ENCODE measurements around the gene SMIM11. TPM values are rescaled to one million over a fixed set of nuclear protein-coding genes. Genes with fewer than 3 reads are reported as not detected.
"Not testable (repeated sequence)": the region's sequence is repeated elsewhere in the genome, so short reads cannot be mapped to it uniquely, and the experiment has no call there.

SMIM11 gene
- total RNA-seq = 1 to 10 TPM; 6.3 to 9.6 TPM
- long read RNA-seq, donor 1, partial matches to known transcripts = 0 of 1 reads
- long read RNA-seq, donor 1, other reads (novel, unspliced or antisense) = 0 of 1 reads
- long read RNA-seq, donor 2, partial matches to known transcripts = 0 of 9 reads
- long read RNA-seq, donor 2, other reads (novel, unspliced or antisense) = 5 of 9 reads

- DNase-seq (ENCODE audit: low spot score); intact Hi-C loops (cut with DNase I): not testable (repeated sequence)
These were observed at the start of gene SMIM11 for GRCh38 chr21:34374940-34375618. Gene SMIM11 (plus strand): TSS chr21:34375507. CDS start chr21:34379505, 3,998 bp downstream.

GRCh38 chr21:34330055-34330454, 45.3 kb upstream of the SMIM11 start:
- no peak for DNase-seq (ENCODE audit: low spot score)
- intact Hi-C loops (cut with DNase I) = no loop called here

GRCh38 chr21:34331726-34332125, 43.6 kb upstream of the SMIM11 start:
- intact Hi-C loops (cut with DNase I) = no loop called here

GRCh38 chr21:34332347-34332746, 43.0 kb upstream of the SMIM11 start:
- intact Hi-C loops (cut with DNase I) = no loop called here
- no peak for DNase-seq (ENCODE audit: low spot score)

More at GRCh38 chr21:34331726-34332125, 43.6 kb upstream of the SMIM11 start:
- no peak for DNase-seq (ENCODE audit: low spot score)

GRCh38 chr21:34333121-34333739, 42.1 kb upstream of the SMIM11 start:
- intact Hi-C loops (cut with DNase I) = no loop called here

GRCh38 chr21:34335316-34335715, 40.0 kb upstream of the SMIM11 start:
- no peak for DNase-seq (ENCODE audit: low spot score)
- intact Hi-C loops (cut with DNase I) = no loop called here

More at GRCh38 chr21:34333121-34333739, 42.1 kb upstream of the SMIM11 start:
- DNase-seq (ENCODE audit: low spot score) = no peak

- intact Hi-C loops (cut with DNase I) = no loop called here
- no peak for DNase-seq (ENCODE audit: low spot score)
These were observed 39.1 kb upstream of the SMIM11 start for GRCh38 chr21:34336245-34336644.

GRCh38 chr21:34336756-34337391, 38.4 kb upstream of the SMIM11 start:
- intact Hi-C loops (cut with DNase I) = no loop called here
- no peak for DNase-seq (ENCODE audit: low spot score)

- no peak for DNase-seq (ENCODE audit: low spot score)
- intact Hi-C loops (cut with DNase I) = no loop called here
These were observed 37.6 kb upstream of the SMIM11 start for GRCh38 chr21:34337741-34338140.

GRCh38 chr21:34338226-34338625, 37.1 kb upstream of the SMIM11 start:
- DNase-seq (ENCODE audit: low spot score) = no peak
- intact Hi-C loops (cut with DNase I) = no loop called here

GRCh38 chr21:34340061-34340460, 35.2 kb upstream of the SMIM11 start:
- intact Hi-C loops (cut with DNase I) = no loop called here
- no peak for DNase-seq (ENCODE audit: low spot score)

GRCh38 chr21:34342476-34342875, 32.8 kb upstream of the SMIM11 start:
- intact Hi-C loops (cut with DNase I) = no loop called here
- no peak for DNase-seq (ENCODE audit: low spot score)

GRCh38 chr21:34343347-34343746, 32.0 kb upstream of the SMIM11 start:
- no peak for DNase-seq (ENCODE audit: low spot score)
- intact Hi-C loops (cut with DNase I) = no loop called here

- intact Hi-C loops (cut with DNase I) = no loop called here
These were observed 31.4 kb upstream of the SMIM11 start for GRCh38 chr21:34343838-34344381.

GRCh38 chr21:34344584-34344983, 30.7 kb upstream of the SMIM11 start:
- no peak for DNase-seq (ENCODE audit: low spot score)
- intact Hi-C loops (cut with DNase I) = no loop called here

More at GRCh38 chr21:34343838-34344381, 31.4 kb upstream of the SMIM11 start:
- DNase-seq (ENCODE audit: low spot score) = no peak

- intact Hi-C loops (cut with DNase I) = loop anchor here (5.0 kb wide), 3 partner anchors 143 to 428 kb away; partner anchors contain the start of gene ATP5PO (in 1 of the 2)
- DNase-seq (ENCODE audit: low spot score) = no peak
These were observed 30.0 kb upstream of the SMIM11 start for GRCh38 chr21:34345091-34345871.

- DNase-seq (ENCODE audit: low spot score) = no peak
- intact Hi-C loops (cut with DNase I) = loop anchor here (5.0 kb wide), 3 partner anchors 144 to 429 kb away; partner anchors contain the start of gene ATP5PO (in 1 of the 2)
These were observed 29.4 kb upstream of the SMIM11 start for GRCh38 chr21:34345892-34346291.

GRCh38 chr21:34348890-34349519, 26.3 kb upstream of the SMIM11 start:
- peak; percentile 30 for DNase-seq (ENCODE audit: low spot score)
- intact Hi-C loops (cut with DNase I) = loop anchor here (5.0 kb wide), 3 partner anchors 147 to 432 kb away; partner anchors contain the start of gene ATP5PO (in 1 of the 2)
